ENCODE data around the gene PLEKHM1. TPM values are rescaled to one million over a fixed set of nuclear protein-coding genes. Genes with fewer than 3 reads are reported as not detected.
A peak's percentile ranks its signal among the peaks of the same experiment; 100 is the strongest.
"Not testable (repeated sequence)": the region's sequence is repeated elsewhere in the genome, so short reads cannot be mapped to it uniquely, and the experiment has no call there.

The PLEKHM1 gene
- total and polyA plus RNA-seq, 2 of the 4 experiments (the other 2 are of a cell fraction): 4.7 to 16.4 TPM

DNA sequence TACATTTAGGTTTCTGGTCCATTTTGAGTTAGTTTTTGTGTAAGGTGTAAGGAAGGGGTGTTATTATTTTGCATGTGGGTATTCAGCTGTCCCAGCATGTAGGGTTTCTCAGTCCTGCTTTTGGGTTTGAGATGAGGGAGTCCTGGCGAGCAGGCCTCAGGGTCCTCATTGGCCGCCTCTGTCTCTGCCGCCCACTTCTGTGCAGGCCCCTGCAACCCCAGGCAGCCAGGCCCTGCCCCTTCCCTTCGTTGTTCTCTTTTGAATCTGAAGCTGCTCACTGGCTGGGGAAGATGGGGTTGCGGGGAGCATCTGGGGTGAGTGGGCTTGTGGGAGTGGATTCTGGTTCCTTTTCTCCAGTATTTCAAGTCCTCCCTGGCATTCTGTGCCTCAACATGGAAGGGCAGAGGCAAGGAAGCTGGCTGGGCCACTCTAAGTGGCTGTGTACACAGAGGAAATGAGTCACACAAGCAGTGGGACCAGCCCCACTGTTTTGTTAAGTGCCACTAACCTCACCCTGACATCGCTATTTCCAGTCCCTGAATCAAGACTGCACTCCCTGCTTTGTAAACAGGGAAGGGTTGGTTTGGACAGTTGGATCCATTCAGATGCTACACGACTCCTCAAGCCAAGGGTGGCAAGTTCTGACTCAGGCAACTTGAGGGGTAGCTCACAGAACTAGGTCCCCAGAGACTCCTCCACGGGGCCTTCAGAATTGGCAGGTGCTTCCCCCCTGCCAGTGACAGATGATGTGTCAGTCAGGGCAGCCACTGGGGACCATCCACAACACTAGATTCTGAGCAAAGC is 28.8 kb downstream of the PLEKHM1 start:
- Histone ChIP-seq H4K8ac (ENCODE audit: low read depth in 2 of 2, low read length in 2 of 2) (0 out of 4 replicates have a peak overlapping the region, but pooled peaks of 1 of the 2 experiments have one; percentile 25), H3K27ac (ENCODE audit: insufficient read depth, low read length) (peak overlapping the region; percentile 48; the same call in 1 of the 2 replicates), H2BK5ac (ENCODE audit: low read depth, low read length, poor library complexity, severe bottlenecking) (peak overlapping the region; percentile 61)
- H2AFZ ChIP-seq (replicated peaks; ENCODE audit: low read length, poor library complexity); H3K4me2 ChIP-seq (ENCODE audit: low read depth, low read length); in situ Hi-C loops (cut with MboI; ENCODE audit: low sequenced_read_pairs); H3K79me1 ChIP-seq (ENCODE audit: low read depth in 1 of 2, low read length in 2 of 2); H3K4ac ChIP-seq (ENCODE audit: low read depth, low read length); H3K4me1 ChIP-seq (ENCODE audit: control insufficient read depth, insufficient read depth, low read length); dilution Hi-C loops (cut with HindIII; ENCODE audit: low sequenced_read_pairs, unreplicated experiment); H3K18ac ChIP-seq (ENCODE audit: low read depth, low read length); H2AK9ac ChIP-seq (replicated peaks; ENCODE audit: low read depth, low read length, poor library complexity); CTCF ChIA-PET; H2AK5ac ChIP-seq (ENCODE audit: low read depth, low read length); H3K9me1 ChIP-seq (ENCODE audit: insufficient read depth, low read length); H4K91ac ChIP-seq (ENCODE audit: insufficient read depth, low read depth, low read length); H3K56ac ChIP-seq (ENCODE audit: extremely low read depth, insufficient read depth, low read length); H4K5ac ChIP-seq (ENCODE audit: low read depth, low read length); H3K4me3 ChIP-seq (ENCODE audit: insufficient read depth, low read depth, low read length); H2BK15ac ChIP-seq (ENCODE audit: low read depth, low read length); H3K36me3 ChIP-seq (ENCODE audit: control insufficient read depth, insufficient read depth, low read length); H2BK20ac ChIP-seq (ENCODE audit: low read depth, low read length); H2BK120ac ChIP-seq (ENCODE audit: low read depth, low read length); POLR2A ChIA-PET (ENCODE audit: unreplicated experiment); BruUV-seq (replicated peaks); intact Hi-C loops (cut with micrococcal nuclease); H3K14ac ChIP-seq (replicated peaks; ENCODE audit: low read depth, low read length); H3K23ac ChIP-seq (ENCODE audit: low read depth, low read length); H3K9ac ChIP-seq (ENCODE audit: low read depth, low read length); H3K9me3 ChIP-seq (ENCODE audit: control insufficient read depth, insufficient read depth, low read length); H3K27me3 ChIP-seq (ENCODE audit: control insufficient read depth, insufficient read depth, low read length); H4K20me1 ChIP-seq (ENCODE audit: insufficient read depth, low read length): not testable (repeated sequence)
- WGBS, 2 experiments (ENCODE audit: extremely low coverage in 2 of 2, insufficient read length in 1 of 2): no CpG with 5 or more reads among the region's 8 CpGs
- ATAC-seq (ENCODE audit: low read depth) (peak; percentile 87), DNase-seq (peak; percentile 45)

DNA sequence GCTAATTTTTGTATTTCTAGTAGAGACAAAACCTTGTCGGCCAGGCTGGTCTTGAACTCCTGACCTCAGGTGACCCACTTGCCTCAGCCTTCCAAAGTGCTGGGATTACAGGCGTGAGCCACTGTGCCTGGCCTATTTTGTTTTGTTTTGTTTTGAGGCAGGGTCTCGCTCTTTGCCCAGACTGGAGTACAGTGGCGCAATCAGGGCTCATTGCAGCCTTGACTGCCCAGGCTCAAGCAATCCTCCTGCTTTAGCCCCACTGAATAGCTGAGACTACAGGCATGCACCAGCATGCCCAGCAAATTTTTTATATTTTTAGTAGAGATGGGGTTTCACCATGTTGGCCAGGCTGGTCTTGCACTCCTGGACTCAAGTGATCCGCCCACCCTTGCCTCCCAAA is 30.1 kb downstream of the PLEKHM1 start:
- H2BK120ac ChIP-seq (ENCODE audit: low read depth, low read length); DNase-seq; H3K9me1 ChIP-seq (ENCODE audit: insufficient read depth, low read length); H3K18ac ChIP-seq (ENCODE audit: low read depth, low read length); H4K20me1 ChIP-seq (ENCODE audit: insufficient read depth, low read length); H3K23ac ChIP-seq (ENCODE audit: low read depth, low read length); H3K27ac ChIP-seq (ENCODE audit: insufficient read depth, low read length); in situ Hi-C loops (cut with MboI; ENCODE audit: low sequenced_read_pairs); H4K5ac ChIP-seq (ENCODE audit: low read depth, low read length); H3K56ac ChIP-seq (ENCODE audit: extremely low read depth, insufficient read depth, low read length); POLR2A ChIA-PET (ENCODE audit: unreplicated experiment); intact Hi-C loops (cut with micrococcal nuclease); H3K4ac ChIP-seq (ENCODE audit: low read depth, low read length); H3K4me3 ChIP-seq (ENCODE audit: insufficient read depth, low read depth, low read length); H3K14ac ChIP-seq (replicated peaks; ENCODE audit: low read depth, low read length); H2BK5ac ChIP-seq (ENCODE audit: low read depth, low read length, poor library complexity, severe bottlenecking); dilution Hi-C loops (cut with HindIII; ENCODE audit: low sequenced_read_pairs, unreplicated experiment); H3K9me3 ChIP-seq (ENCODE audit: control insufficient read depth, insufficient read depth, low read length); H2BK20ac ChIP-seq (ENCODE audit: low read depth, low read length); H2AK9ac ChIP-seq (replicated peaks; ENCODE audit: low read depth, low read length, poor library complexity); BruUV-seq (replicated peaks); CTCF ChIA-PET; H3K4me1 ChIP-seq (ENCODE audit: control insufficient read depth, insufficient read depth, low read length); H3K9ac ChIP-seq (ENCODE audit: low read depth, low read length); H3K27me3 ChIP-seq (ENCODE audit: control insufficient read depth, insufficient read depth, low read length); H4K91ac ChIP-seq (ENCODE audit: insufficient read depth, low read depth, low read length); H2AK5ac ChIP-seq (ENCODE audit: low read depth, low read length); H2BK15ac ChIP-seq (ENCODE audit: low read depth, low read length); H3K79me1 ChIP-seq (ENCODE audit: low read depth in 1 of 2, low read length in 2 of 2); H4K8ac ChIP-seq (ENCODE audit: low read depth in 2 of 2, low read length in 2 of 2); H2AFZ ChIP-seq (replicated peaks; ENCODE audit: low read length, poor library complexity); H3K4me2 ChIP-seq (ENCODE audit: low read depth, low read length): not testable (repeated sequence)
- peaks cover 11% of the 10 kb centered on the region for H3K36me3 ChIP-seq (ENCODE audit: control insufficient read depth, insufficient read depth, low read length)
- WGBS, 2 experiments (ENCODE audit: extremely low coverage in 2 of 2, insufficient read length in 1 of 2): no CpG with 5 or more reads among the region's 5 CpGs
- ATAC-seq (ENCODE audit: low read depth): peak; percentile 13; the same call in 1 of the 2 replicates
